Colon (tissue), 2 donors: ENCODE results near the gene ISM1.
"Not testable (repeated sequence)": the region's sequence is repeated elsewhere in the genome, so short reads cannot be mapped to it uniquely, and the experiment has no call there.

Experiments
- FAIRE-seq: peaks from 2 replicates; lab custom pipeline; 2012; peaks lifted over from hg19 to GRCh38; lab: Jason Lieb, UNC
- donor health status: control.
- donor health status: control.

Gene ISM1

DNA sequence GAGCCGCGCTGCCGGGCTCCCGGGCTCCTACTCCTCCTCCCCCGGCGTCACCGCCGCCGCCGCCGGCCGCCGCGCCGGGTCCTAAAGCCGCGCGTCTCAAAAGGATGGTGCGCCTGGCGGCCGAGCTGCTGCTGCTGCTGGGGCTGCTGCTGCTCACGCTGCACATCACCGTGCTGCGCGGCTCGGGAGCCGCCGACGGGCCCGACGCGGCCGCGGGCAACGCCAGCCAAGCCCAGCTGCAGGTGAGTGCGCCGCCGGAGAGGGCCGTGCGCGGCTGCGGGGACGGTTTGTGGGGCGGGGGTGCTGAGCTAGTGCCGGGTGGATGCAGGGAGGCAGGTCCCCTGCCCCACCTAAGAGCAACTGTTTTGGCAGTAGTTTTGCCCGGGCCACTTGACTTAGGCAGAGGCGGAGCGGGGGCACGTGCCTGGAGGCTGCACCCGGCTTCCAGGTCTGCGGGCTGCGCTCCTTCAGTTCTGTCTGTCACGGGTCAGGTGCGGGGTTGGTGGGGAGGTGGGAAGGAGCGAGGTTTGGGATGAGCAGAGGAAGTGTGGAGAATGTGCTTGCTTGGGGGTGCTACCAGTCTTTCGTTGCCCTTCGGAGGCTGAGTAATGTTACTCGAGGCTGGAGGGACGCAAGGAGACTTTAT, 722 bp downstream of the ISM1 start:
- FAIRE-seq: no peak

DNA sequence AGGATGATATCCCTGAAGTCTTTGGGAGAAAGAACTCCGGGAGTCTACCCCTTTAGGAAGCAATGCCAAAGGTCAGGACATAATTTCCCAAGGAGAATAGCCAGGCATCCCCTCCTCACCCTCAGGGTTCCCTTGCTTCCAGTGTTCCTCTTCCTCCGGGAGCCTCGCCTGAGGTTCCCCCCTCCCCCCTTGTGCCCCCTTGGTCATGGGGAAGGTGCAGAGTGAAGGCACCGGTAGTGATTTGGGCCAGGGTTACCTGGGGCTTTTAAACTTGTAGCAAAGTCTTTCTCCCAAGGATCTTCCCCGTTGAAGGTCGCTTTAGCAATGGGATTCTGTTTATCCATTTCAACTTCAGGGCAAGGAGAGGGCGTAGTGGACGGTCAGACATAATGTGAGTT, 1.2 kb downstream of the ISM1 start:
- FAIRE-seq: no peak

DNA sequence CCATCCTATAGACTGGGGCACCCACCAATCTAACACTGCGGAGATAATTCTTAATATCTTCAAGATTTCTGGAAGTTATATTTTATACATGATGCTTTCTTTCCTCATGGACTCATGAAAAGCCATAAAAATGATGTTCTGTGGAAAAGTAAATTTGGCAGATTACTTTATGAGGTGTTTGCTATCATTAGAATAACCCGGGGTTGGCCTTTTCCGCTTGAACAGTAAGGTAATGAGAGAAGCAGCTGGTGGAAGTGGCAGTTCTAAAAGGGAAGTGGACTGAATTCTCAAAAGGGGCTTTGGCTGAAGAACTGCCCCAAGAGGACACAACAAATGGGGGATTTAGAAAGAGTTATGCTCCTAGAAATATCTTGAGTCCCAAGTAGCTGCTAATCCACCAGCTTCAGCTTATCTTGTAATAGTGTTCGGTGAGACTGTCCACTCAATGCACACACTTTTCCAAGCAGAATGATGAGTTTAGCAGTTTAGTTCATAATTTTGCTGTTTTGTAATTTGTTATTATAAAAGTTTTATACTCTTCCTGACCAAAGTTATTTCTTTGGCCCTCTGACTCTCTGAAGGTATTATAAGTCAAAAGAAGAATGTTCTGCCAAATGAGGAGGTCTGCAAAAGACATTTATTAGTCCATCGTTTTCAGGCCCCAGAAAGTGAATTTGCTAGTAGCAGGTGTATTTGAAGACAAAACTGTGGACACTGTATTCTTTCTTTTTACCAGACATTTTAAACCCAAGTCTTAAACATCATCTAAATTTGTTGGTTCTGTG, 2.9 kb downstream of the ISM1 start:
- FAIRE-seq: no peak

DNA sequence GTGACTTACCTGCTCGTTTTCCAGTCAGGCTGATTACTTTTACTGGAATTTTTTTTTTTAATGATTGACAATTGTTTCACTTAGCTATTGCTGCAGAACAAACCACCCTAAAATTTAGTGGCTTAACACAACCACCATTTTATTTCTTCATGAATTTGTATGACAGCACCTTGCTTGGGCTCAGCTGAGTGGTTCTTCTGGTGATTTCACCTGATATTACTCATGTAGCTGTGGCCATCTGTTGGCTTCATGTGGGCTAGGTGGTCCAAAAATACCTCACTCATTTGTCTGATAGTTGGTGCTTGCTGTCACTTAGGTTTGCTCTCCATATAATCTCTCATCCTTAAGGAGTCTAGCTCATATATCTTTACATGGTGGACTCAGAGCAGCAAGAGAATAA, 5.3 kb downstream of the ISM1 start:
- FAIRE-seq: no peak

DNA sequence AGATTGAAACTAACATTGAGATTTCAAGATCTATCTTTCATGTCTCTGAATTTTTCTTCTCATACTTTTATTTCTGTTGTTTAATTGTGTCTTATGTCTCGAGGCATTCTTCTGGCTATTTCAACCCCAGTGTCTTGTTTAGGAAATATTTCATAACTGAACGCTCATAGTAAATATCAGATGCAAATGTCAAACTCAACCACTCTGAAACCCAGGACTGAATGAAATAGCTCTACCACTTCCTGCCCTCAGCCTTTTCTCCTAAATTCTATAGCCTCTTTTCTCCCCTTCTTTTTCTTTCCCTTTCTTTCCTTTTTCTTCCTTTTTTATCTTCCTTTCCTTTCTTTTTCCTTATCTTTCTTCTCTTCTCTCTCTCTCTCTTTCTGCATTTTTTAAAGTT, 7.7 kb downstream of the ISM1 start:
- no peak for FAIRE-seq

DNA sequence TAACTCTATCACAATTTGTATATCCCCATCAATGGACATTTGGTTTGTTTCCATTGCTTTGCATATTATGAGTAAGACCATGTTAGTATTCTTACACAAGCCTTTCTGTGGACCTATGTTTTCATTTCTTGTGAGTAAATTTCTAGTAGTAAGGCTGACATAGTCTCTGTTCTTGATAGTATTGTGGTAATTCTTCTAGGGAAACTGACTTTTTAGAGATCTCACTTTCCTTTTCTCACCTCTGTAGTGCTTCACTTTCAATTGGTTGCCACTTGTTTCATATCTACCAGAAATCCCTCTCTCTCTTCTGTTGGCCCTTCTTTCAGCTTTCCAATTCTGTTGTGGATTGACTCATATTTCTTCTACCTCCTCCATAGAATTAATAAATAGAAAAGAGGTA, 8.5 kb downstream of the ISM1 start:
- no peak for FAIRE-seq

DNA sequence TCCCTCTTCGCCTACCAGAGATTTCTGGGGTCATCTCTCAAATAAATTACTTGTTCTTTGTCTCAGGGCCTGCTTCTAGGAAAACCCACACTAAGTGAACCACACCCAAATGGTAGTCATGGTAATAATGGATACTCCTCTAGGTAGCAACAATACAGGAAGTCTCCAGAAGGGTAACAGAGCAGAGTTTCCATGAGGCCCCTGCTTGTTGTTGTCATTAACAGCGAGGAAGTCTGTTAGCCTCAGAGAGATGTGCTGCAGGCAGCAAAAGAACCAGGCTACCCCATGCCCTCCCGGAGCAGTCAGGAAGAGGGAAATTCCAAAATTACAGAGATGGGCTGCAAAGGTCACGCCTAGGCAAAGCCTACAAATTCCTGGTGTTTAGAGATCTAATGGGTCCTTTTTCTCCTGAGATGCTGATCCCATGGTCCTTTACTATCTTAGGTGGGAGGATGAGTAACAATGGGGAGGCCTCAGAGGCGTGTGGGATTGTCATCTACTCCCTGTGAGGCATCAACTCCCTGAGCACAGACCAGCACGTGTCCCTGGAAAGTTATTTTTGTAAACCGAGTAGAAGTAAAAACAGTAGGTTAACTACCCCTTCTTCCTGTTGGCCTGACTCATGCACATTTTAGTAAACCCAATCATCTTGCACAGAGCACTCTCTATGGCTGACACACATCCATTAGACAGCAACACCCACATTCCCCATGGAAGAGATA, 10.1 kb downstream of the ISM1 start:
- FAIRE-seq: no peak

DNA sequence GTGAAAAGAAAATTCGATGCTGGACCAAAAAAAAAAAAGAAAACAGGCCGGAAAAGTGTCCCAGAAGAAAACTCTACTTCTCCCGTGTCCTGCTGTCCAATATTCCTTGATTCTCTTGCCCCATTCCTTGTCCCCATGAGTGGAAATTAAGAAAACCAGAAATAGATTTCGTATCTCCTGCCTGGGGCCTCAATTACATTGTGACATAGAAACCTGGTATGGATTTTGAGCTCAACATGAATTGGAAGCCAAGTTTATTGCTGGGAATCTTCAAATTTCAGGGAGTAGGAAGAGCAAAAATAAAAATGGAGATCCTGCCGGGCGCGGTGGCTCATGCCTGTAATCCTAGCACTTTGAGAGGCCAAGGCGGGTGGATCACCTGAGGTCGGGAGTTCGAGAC, 11.9 kb downstream of the ISM1 start:
- no peak for FAIRE-seq

DNA sequence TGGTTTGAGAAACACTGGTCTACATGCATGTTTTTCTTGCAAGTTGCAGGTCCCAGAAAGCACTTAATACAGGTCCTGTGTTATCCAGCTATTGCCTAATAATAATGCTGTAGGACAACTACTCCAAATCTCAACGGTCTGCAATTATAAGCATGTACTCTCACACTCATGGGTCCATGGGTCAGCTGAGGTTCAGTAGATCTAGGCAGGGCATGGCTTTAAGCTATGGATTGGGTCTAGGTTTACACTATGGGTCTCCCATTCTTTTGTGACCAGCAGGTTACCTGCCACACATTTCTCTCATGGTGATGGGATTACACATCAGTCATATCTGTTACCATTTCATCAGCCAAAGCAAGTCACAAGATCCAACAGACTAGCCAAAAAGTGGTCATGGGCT, 13.9 kb downstream of the ISM1 start:
- no peak for FAIRE-seq

DNA sequence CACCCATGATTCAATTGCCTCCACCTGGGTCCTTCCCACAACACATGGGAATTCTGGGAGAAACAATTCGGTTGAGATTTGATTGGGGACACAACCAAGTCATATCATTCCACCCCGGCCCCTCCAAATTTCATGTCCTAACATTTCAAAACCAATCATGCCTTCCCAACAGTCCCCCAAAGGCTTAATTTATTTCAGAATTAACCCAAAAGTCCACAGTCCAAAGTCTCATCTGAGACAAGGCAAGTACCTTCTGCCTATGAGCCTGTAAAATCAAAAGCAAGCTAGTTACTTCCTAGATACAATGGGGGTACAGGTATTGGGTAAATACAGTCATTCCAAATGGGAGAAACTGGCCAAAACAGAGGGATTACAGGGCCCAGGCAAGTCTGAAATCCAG, 15.3 kb downstream of the ISM1 start:
- not testable (repeated sequence) for FAIRE-seq

DNA sequence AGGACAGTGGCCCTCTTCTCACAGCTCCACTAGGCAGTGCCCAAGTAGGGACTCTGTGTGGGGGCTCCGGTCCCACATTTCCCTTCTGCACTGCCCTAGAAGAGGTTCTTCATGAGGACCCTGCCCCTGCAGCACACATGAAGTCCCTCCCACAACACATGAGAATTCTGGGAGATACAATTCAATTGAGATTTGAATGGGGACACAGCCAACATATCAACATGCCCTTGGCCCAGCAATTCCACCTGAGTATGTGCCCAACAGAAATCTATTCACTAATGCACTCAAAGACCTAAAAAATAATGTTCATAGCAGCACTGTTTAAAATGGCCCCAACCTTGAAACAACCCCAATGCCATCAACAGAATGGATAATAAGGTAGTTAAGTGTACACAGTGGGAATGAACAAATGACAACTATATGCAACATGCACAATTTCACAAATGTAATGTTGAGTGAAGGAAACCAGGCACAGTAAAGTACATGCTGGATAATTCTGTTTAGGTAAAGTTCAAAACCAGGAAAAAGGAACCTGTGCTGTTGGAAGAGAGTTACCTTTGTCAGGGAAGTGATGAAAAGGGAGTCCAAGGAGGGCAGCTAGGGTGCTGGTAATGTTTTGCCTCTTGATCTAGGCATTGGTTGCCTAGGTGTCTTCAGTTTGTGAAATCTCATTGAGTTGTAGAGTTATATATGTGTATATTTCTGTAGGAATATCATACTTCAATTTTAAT, 16.1 kb downstream of the ISM1 start:
- no peak for FAIRE-seq

DNA sequence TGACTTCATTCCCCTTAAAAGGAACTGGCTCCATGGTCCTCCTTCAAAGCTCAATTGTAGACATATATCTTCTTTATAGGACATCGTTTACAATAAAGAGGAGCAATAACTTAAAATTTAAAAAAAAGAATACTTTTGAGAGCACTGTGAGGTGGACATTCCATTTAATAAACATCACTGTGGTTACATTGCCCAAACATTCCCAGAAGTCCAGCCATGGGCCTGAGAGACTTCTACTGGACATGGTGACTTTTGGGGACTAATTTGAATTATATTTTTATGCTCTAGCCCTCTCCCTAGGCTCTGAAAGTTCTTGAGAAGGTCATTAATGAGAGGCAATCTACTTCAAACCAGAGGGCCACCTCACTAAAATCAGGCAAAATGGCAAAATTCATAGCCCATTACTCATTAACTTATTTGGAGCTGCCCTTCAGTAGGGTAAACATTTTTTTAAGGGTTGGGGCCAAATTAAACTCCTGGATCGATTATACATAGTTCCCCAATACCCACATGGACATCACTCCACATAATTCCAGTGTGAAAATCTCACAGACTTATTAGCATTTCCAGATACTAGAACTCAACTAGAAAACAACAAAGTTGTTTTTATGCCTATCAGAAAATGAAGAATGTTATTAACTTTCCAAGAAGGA, 17.1 kb downstream of the ISM1 start:
- FAIRE-seq: no peak

DNA sequence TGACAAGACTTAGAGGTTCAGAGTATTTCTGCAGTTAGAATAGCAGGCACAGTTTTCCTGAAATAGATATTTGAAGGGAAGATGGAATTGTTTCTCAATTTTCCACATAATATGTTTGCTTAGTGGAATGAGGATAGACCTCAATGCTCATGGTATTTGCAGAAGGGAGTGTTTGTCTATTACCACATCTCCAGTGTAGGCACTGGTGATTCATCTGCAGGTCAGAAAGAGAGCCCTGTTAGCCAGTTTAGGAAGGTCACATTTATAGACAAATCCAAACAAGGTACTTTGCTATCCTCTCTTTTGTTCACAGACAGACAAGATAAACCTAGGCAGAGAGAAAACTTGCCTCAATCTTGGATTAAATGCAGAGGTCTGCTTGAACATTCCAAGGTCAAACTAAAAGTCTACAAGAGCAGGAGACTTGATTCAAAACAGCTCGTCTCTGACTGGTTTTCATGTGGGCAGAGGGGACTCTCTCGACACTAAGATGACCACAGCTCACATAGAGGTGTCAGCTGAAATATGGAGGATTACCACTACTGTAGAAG, 22.8 kb downstream of the ISM1 start:
- FAIRE-seq: no peak

DNA sequence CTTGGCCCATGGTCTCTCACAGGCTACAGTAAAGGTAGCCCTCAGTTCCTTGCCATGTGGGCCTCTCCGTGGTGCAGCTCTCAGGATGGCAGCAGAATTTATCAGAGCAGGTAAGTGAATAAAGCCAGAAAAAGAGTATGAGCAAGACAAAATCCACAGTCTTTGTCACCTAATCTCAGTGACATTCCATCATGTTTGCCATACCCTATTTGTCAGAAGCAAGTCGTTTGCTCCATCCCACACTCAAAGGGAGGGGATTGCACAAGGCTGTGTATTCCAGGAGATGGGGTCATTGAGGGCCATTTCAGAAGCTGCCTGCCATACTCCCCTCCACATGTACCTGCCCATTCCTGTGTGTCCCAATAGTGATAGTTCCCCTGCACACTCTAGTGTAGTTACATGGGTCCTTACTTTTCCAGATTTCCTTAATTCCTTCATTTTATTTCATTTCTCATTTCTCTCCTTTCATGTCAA, 24.2 kb downstream of the ISM1 start:
- no peak for FAIRE-seq

DNA sequence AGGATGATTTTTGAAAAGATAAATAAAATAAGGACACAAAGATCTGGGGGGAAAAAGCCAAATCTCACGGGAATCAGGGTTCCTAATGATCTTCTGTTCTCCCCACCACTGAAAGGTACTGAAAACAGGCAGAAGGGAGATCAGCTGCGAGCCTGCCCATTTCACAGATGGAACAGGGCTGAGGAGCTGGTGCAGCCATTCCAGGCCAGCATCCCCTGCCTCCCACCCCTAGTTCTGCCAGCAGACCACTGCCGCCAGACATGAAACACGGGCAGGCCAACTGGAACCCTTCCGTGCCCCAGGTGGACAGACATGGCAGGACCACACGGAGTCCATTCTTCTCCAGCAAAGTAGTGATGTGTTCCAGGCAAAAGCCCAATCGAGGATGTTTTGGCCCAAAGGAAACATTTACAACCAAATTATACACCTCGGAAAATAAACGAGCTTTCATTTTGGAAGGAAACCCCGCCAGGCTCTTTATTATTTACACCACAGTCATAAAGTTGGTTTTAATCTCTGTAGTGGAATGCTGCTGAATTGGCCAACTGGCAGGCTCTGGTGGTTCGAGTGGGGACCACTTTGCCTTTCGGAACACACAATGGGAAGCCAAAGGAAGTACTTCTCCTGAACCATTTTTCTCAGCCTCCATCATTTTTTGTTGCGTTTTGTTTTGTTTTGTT, 28.2 kb downstream of the ISM1 start:
- no peak for FAIRE-seq

DNA sequence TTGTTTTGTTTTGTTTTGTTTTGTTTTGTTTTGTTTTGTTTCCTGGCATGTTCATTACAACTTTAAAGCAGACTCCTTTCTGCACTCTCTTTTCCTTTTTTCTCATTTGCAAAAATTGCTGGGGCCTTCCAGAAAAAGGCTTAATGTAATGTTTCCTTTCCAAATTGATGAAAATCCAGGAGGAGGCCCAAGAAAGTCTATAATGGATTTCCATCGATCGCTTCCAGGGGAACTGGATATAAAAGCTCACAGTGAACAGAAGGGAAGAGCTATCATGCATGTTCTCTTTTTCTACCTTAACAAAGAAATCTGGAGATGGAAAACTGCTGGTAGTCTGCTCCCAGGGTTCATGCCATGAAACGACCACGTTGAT, 28.7 kb downstream of the ISM1 start:
- FAIRE-seq: no peak

DNA sequence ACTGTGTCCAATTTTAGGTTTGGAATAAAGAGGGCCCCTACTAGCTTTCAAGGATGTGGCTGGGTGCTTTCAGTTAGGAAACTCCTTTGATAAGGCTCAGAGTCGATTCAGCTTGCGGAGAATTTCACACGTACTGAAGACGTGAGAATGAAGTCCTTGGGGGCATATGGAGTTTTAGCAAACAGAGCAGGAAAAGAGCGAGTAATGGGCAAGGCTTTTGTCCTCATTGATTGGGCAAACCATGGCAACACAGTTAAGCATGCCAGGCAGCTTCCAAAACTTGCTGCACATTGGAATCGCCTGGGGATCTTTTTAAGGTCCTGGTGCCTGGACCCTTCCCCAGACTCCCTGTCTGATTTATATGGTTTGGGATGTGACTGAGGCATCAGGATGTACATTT, 29.2 kb downstream of the ISM1 start:
- no peak for FAIRE-seq

DNA sequence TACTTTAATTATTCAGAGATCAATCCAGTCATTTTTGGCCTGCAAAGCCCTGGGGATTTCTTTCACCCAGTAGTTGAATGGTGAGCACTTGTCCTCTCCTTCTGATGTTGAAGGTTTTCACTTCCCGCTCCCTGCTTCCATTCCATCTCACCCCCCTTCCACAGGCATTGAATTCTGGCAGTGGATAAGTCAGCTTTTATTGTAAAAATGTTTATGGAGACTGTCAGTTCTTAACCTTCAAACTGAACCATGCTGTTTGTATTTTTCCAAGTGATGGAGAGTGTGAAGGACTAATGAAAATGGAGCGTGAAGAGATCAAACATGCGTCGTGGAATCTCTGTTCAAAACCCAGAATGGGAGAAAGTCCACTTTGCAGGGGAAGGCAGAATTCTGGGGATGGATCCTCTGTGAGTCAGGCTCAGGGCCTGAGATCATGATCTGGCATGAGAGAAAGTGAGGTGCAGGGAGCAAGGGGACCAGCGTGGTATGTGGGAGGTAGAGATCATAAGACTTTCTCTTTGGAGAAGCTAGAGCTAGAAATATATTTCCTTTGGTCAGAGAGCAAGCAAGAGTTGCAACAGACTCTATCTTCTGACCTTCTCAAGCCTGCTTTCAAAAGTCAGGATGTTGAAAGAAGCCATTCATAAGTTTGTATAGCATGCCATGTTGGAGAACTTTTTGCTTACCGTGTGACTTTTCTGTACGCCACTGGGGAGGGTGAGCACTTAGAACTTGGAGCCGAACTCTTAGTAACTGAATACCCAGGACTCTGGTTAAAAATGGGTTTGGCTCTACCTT, 30.2 kb downstream of the ISM1 start:
- no peak for FAIRE-seq

DNA sequence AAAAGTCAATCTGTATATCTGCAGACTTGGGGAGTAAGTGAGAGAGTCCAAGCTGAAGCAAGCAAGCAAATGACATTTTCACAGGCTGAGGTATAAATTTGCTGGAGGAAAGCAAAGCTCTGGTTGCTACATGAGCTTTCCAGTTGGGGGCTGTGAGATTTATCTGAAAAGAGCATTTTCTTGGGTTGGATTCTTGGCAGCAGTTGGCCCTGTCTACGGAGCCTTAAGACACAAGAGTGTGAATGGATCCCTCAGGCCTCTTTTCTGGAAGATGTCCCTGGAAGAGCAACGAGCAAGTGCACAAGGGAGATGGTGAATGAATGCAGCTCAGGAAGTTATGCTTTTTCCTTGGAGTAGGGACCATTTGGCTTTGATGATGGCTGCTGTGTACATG, 30.8 kb downstream of the ISM1 start:
- no peak for FAIRE-seq

DNA sequence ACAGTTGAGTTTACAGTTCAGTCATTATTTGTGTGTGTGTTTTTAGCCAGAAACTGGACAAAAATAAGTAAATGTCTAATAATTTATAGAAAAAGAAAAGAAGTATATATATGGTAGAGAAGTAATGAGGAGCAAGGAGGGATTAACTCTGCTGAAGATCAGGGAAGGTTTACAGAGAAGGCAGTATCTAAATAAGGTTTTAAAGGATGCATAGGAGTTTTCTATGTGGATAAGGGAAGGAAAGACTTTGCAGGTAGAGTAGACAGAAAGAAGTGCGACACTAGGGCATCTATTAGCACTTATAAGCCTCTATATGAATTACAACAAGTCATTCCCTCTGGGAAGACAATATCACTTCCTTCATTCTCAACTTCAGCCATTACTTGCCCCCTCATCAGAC, 34.3 kb downstream of the ISM1 start:
- FAIRE-seq: no peak
